CD4-positive, alpha-beta T cell treated with Interleukin-4 for 4 hours (primary cell): ENCODE data around the gene MMP1.

ENCODE experiments used
- DNase-seq: peaks from one replicate; pipeline ENCODE4 v3.0.0-alpha.2; 2020

MMP1 gene

GRCh38 chr11:102802341-102802740, 4.4 kb upstream of the MMP1 start:
- no peak for DNase-seq

- no peak for DNase-seq
Measured at GRCh38 chr11:102800767-102801166, 2.8 kb upstream of the MMP1 start.

GRCh38 chr11:102799681-102800340, 1.9 kb upstream of the MMP1 start:
- DNase-seq: no peak

GRCh38 chr11:102794382-102794781, 3.6 kb downstream of the MMP1 start:
- no peak for DNase-seq

GRCh38 chr11:102793677-102794290, 4.2 kb downstream of the MMP1 start:
- no peak for DNase-seq

GRCh38 chr11:102792604-102793003, 5.4 kb downstream of the MMP1 start:
- DNase-seq: no peak

GRCh38 chr11:102791271-102792036, 6.5 kb downstream of the MMP1 start:
- DNase-seq: no peak

GRCh38 chr11:102788334-102788995, 9.5 kb downstream of the MMP1 start:
- no peak for DNase-seq

GRCh38 chr11:102784380-102784779, 13.6 kb downstream of the MMP1 start:
- no peak for DNase-seq

GRCh38 chr11:102783720-102784119, 14.2 kb downstream of the MMP1 start:
- no peak for DNase-seq

- no peak for DNase-seq
Measured at GRCh38 chr11:102783016-102783415, 14.9 kb downstream of the MMP1 start.

GRCh38 chr11:102781676-102782075, 16.3 kb downstream of the MMP1 start:
- no peak for DNase-seq

- DNase-seq: no peak
Measured at GRCh38 chr11:102780491-102780918, 17.5 kb downstream of the MMP1 start, which contains the start of gene MMP10. Gene MMP10 (minus strand): TSS chr11:102780628. CDS start chr11:102780591, 37 bp downstream.

- no peak for DNase-seq
Measured at GRCh38 chr11:102776454-102776853, 21.5 kb downstream of the MMP1 start.

GRCh38 chr11:102773386-102773785, 24.6 kb downstream of the MMP1 start:
- no peak for DNase-seq

- no peak for DNase-seq
Measured at GRCh38 chr11:102771351-102771750, 26.6 kb downstream of the MMP1 start.

- no peak for DNase-seq
Measured at GRCh38 chr11:102770191-102770590, 27.8 kb downstream of the MMP1 start.

- DNase-seq: no peak
Measured at GRCh38 chr11:102767800-102768199, 30.2 kb downstream of the MMP1 start.

GRCh38 chr11:102763440-102763839, 34.5 kb downstream of the MMP1 start:
- DNase-seq: no peak

GRCh38 chr11:102762361-102762767, 35.6 kb downstream of the MMP1 start:
- DNase-seq: no peak

GRCh38 chr11:102761646-102762238, 36.2 kb downstream of the MMP1 start:
- DNase-seq: no peak

GRCh38 chr11:102760344-102761035, 37.5 kb downstream of the MMP1 start:
- no peak for DNase-seq
